HepG2 (cell line): Measurements from ENCODE around the gene TMC2. TPM values are rescaled to one million over a fixed set of nuclear protein-coding genes. Genes with fewer than 3 reads are reported as not detected.
A peak's percentile ranks its signal among the peaks of the same experiment; 100 is the strongest.

Experiments
- FOXJ3 ChIP-seq: sonication (generic); formaldehyde crosslinking; IDR thresholded peaks from 2 replicates; pipeline ENCODE4 v1.4.0; 2020; ENCODE audit warnings: missing genetic modification reagents, mild to moderate bottlenecking, borderline replicate concordance
- GZF1 ChIP-seq: sonication (generic); formaldehyde crosslinking; IDR thresholded peaks from 2 replicates; pipeline ENCODE4 v1.5.1; 2020; ENCODE audit warnings: mild to moderate bottlenecking, missing genetic modification reagents
- HHEX ChIP-seq: IDR thresholded peaks from 2 replicates; pipeline ENCODE4 v1.6.1; 2016; ENCODE audit warnings: control low read depth
- HNF4A ChIP-seq: sonication (generic); formaldehyde crosslinking; IDR thresholded peaks from 2 replicates; pipeline ENCODE4 v1.4.0; 2020; ENCODE audit warnings: missing genetic modification reagents
- MYNN ChIP-seq: sonication (generic); formaldehyde crosslinking; IDR thresholded peaks from 2 replicates; pipeline ENCODE4 v1.4.0; 2020; ENCODE audit warnings: mild to moderate bottlenecking, low read depth, missing genetic modification reagents
- NAIF1 ChIP-seq: sonication (generic); formaldehyde crosslinking; IDR thresholded peaks from 2 replicates; pipeline ENCODE4 v1.5.0; 2020; ENCODE audit warnings: mild to moderate bottlenecking, missing genetic modification reagents, borderline replicate concordance
- ONECUT2 ChIP-seq: sonication (generic); formaldehyde crosslinking; IDR thresholded peaks from 2 replicates; pipeline ENCODE4 v1.4.0; 2020; ENCODE audit warnings: missing genetic modification reagents
- PLRG1 ChIP-seq: fragments of 450-650 bp; conservative IDR thresholded peaks from 2 replicates; pipeline ENCODE4 v1.6.1; 2016
- POLR2A ChIP-seq, 2 experiments: IDR thresholded peaks; 2 replicates each; pipeline ENCODE4 v1.6.1; 2011; ENCODE audit warnings: low read depth in 2 of 2, low read length in 2 of 2, mild to moderate bottlenecking in 1 of 2, moderate library complexity in 1 of 2; ENCODE audit not compliant: insufficient read depth in 1 of 2
- RCOR2 ChIP-seq: IDR thresholded peaks from 2 replicates; pipeline ENCODE4 v1.6.1; 2016; ENCODE audit warnings: missing biosample characterization, missing genetic modification reagents
- SIN3A ChIP-seq: IDR thresholded peaks from 2 replicates; pipeline ENCODE4 v1.6.1; 2011; ENCODE audit warnings: low read depth, mild to moderate bottlenecking, control low read depth, low read length, borderline replicate concordance
- SNAPC2 ChIP-seq: sonication (generic); formaldehyde crosslinking; IDR thresholded peaks from 2 replicates; pipeline ENCODE4 v1.8.1; 2022; ENCODE audit warnings: mild to moderate bottlenecking, missing genetic modification reagents
- SNRNP70 ChIP-seq: fragments of 200-400 bp; formaldehyde crosslinking; IDR thresholded peaks from 2 replicates; pipeline ENCODE4 v1.6.1; 2017; ENCODE audit warnings: mild to moderate bottlenecking, low read depth, low read length, moderate library complexity
- SOX13 ChIP-seq, 3 experiments: fragments of 450-650 bp in 1 of 3; sonication (generic) in 1 of 3; formaldehyde crosslinking in 1 of 3; IDR thresholded peaks in 2 of 3; conservative IDR thresholded peaks in 1 of 3; 2 replicates each; pipeline versions ENCODE4 v1.5.0 to v1.6.1; 2016 to 2020; ENCODE audit warnings: antibody characterized with exemption in 1 of 3, mild to moderate bottlenecking in 1 of 3, missing compliant biosample characterization in 1 of 3, missing genetic modification reagents in 1 of 3, moderate library complexity in 1 of 3
- SP2 ChIP-seq: sonication (generic); formaldehyde crosslinking; IDR thresholded peaks from 2 replicates; pipeline ENCODE4 v1.5.1; 2020; ENCODE audit warnings: mild to moderate bottlenecking, missing genetic modification reagents
- TEAD3 ChIP-seq: optimal IDR thresholded peaks from 2 replicates; pipeline ENCODE3; 2016; ENCODE audit warnings: borderline replicate concordance
- XRCC5 ChIP-seq: fragments of 200-400 bp; formaldehyde crosslinking; optimal IDR thresholded peaks from 2 replicates; pipeline ENCODE3; 2017; ENCODE audit warnings: mild to moderate bottlenecking, low read length
- ZFP36L2 ChIP-seq: sonication (generic); formaldehyde crosslinking; IDR thresholded peaks from 2 replicates; pipeline ENCODE4 v1.4.0; 2020; ENCODE audit warnings: missing genetic modification reagents
- ZFY ChIP-seq: sonication (generic); formaldehyde crosslinking; IDR thresholded peaks from 2 replicates; pipeline ENCODE4 v1.4.0; 2020; ENCODE audit warnings: missing genetic modification reagents
- ZMYM2 ChIP-seq: sonication (generic); formaldehyde crosslinking; IDR thresholded peaks from 2 replicates; pipeline ENCODE4 v1.8.0; 2022; ENCODE audit warnings: mild to moderate bottlenecking, missing genetic modification reagents
- ZNF350 ChIP-seq: sonication (generic); formaldehyde crosslinking; IDR thresholded peaks from 2 replicates; pipeline ENCODE4 v1.4.0; 2020; ENCODE audit warnings: mild to moderate bottlenecking, low read depth, missing genetic modification reagents, borderline replicate concordance
- ZNF414 ChIP-seq: sonication (generic); formaldehyde crosslinking; IDR thresholded peaks from 2 replicates; pipeline ENCODE4 v1.5.0; 2020; ENCODE audit warnings: missing genetic modification reagents
- ZNF614 ChIP-seq: IDR thresholded peaks from 2 replicates; pipeline ENCODE4 v1.6.1; 2018; ENCODE audit warnings: missing biosample characterization, missing genetic modification reagents, inconsistent platforms, borderline replicate concordance
- ZSCAN9 ChIP-seq: IDR thresholded peaks from 2 replicates; pipeline ENCODE4 v1.6.1; 2016; ENCODE audit warnings: borderline replicate concordance
- polyA plus RNA-seq, 8 experiments: library from polyadenylated mRNA; depleted of rRNA in 3 of 8; stranded (reverse) in 7 of 8; unstranded in 1 of 8; fragments of >200 nt; fragmentation: Illumina TruSeq in 4 of 8; extraction: Trizol in 4 of 8; gene quantifications; 2 replicates each; pipeline versions ENCODE4 v1.2.1 to v1.2.3, GENCODE V29; 2011 to 2016; ENCODE audit warnings: low read depth in 4 of 8, missing spikeins in 1 of 8, mixed read lengths in 1 of 8; ENCODE audit not compliant: insufficient read depth in 1 of 8
- total RNA-seq, 5 experiments: library from RNA; depleted of rRNA; stranded (reverse); fragments of >200 nt; fragmentation: Illumina TruSeq; extraction: Trizol; gene quantifications; 2 replicates each; pipeline ENCODE4 v1.2.3, GENCODE V29; 2016; ENCODE audit warnings: low read depth in 1 of 5
- TF ChIP-seq, protein P1 (sequence below): sonication (generic); formaldehyde crosslinking; conservative IDR thresholded peaks from 2 replicates; pipeline ENCODE4 v1.4.0; 2020; ENCODE audit warnings: mild to moderate bottlenecking, missing genetic modification reagents, moderate library complexity
- TF ChIP-seq, protein P2 (sequence below): sonication (generic); formaldehyde crosslinking; conservative IDR thresholded peaks from 2 replicates; pipeline ENCODE4 v1.4.0; 2020; ENCODE audit warnings: missing genetic modification reagents

Gene TMC2
- total and polyA plus RNA-seq, 2 of the 13 experiments (the other 11 are each of a cell fraction or from before 2014, with no cell fraction given): not detected

GRCh38 chr20:2507875-2508630, 28.3 kb upstream of the TMC2 start (continued):
- TF ChIP-seq FOXJ3 (CRISPR knock-in tag) (no peak), RCOR2 (CRISPR knock-in tag) (no peak), XRCC5 (no peak), GZF1 (CRISPR knock-in tag) (no peak), ZFP36L2 (CRISPR knock-in tag) (no peak), MYNN (CRISPR knock-in tag) (no peak), SIN3A (peak; percentile 25; the same call in 1 of the 2 replicates), ZNF350 (no peak; the same call in 1 of the 2 replicates), SP2 (CRISPR knock-in tag) (no peak), HHEX (CRISPR knock-in tag) (0 out of 2 replicates have a peak, but pooled peaks have one; percentile 26), ZSCAN9 (CRISPR knock-in tag) (no peak), TEAD3 (no peak), ONECUT2 (CRISPR knock-in tag) (no peak), NAIF1 (CRISPR knock-in tag) (no peak), SNAPC2 (CRISPR knock-in tag) (no peak), ZMYM2 (CRISPR knock-in tag) (no peak), PLRG1 (no peak), HNF4A (CRISPR knock-in tag) (no peak), POLR2A (IDR thresholded peaks at IDR 0.05; ENCODE audit: insufficient read depth in 1 of 2, low read depth in 2 of 2, low read length in 2 of 2) (peak in 1 of 2 experiments; percentile 30; a peak in 1 of 4 replicates), ZNF614 (CRISPR knock-in tag) (no peak), ZNF414 (no peak), ZFY (CRISPR knock-in tag) (no peak), SOX13 (IDR thresholded peaks at IDR 0.05) (no peak), SOX13 (CRISPR knock-in tag; conservative IDR thresholded peaks at IDR 0.05 in 1 of 2, IDR thresholded peaks at IDR 0.05 in 1 of 2) (no peak), SNRNP70 (no peak)
- TF ChIP-seq, protein P1, sequence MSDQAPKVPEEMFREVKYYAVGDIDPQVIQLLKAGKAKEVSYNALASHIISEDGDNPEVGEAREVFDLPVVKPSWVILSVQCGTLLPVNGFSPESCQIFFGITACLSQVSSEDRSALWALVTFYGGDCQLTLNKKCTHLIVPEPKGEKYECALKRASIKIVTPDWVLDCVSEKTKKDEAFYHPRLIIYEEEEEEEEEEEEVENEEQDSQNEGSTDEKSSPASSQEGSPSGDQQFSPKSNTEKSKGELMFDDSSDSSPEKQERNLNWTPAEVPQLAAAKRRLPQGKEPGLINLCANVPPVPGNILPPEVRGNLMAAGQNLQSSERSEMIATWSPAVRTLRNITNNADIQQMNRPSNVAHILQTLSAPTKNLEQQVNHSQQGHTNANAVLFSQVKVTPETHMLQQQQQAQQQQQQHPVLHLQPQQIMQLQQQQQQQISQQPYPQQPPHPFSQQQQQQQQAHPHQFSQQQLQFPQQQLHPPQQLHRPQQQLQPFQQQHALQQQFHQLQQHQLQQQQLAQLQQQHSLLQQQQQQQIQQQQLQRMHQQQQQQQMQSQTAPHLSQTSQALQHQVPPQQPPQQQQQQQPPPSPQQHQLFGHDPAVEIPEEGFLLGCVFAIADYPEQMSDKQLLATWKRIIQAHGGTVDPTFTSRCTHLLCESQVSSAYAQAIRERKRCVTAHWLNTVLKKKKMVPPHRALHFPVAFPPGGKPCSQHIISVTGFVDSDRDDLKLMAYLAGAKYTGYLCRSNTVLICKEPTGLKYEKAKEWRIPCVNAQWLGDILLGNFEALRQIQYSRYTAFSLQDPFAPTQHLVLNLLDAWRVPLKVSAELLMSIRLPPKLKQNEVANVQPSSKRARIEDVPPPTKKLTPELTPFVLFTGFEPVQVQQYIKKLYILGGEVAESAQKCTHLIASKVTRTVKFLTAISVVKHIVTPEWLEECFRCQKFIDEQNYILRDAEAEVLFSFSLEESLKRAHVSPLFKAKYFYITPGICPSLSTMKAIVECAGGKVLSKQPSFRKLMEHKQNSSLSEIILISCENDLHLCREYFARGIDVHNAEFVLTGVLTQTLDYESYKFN: no peak
- TF ChIP-seq, protein P2, sequence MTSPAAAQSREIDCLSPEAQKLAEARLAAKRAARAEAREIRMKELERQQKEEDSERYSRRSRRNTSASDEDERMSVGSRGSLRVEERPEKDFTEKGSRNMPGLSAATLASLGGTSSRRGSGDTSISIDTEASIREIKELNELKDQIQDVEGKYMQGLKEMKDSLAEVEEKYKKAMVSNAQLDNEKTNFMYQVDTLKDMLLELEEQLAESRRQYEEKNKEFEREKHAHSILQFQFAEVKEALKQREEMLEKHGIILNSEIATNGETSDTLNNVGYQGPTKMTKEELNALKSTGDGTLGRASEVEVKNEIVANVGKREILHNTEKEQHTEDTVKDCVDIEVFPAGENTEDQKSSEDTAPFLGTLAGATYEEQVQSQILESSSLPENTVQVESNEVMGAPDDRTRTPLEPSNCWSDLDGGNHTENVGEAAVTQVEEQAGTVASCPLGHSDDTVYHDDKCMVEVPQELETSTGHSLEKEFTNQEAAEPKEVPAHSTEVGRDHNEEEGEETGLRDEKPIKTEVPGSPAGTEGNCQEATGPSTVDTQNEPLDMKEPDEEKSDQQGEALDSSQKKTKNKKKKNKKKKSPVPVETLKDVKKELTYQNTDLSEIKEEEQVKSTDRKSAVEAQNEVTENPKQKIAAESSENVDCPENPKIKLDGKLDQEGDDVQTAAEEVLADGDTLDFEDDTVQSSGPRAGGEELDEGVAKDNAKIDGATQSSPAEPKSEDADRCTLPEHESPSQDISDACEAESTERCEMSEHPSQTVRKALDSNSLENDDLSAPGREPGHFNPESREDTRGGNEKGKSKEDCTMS: no peak
